HG02588 (cell line): ENCODE data around the gene ZFR.
"Not testable (repeated sequence)": the region's sequence is repeated elsewhere in the genome, so short reads cannot be mapped to it uniquely, and the experiment has no call there.

Experiments
- ATAC-seq: cut with Tn5 transposase; IDR thresholded peaks from one replicate; pipeline ENCODE4 v1.9.1; 2021; ENCODE audit warnings: mild to moderate bottlenecking, moderate library complexity; ENCODE audit not compliant: unreplicated experiment

Gene ZFR

DNA sequence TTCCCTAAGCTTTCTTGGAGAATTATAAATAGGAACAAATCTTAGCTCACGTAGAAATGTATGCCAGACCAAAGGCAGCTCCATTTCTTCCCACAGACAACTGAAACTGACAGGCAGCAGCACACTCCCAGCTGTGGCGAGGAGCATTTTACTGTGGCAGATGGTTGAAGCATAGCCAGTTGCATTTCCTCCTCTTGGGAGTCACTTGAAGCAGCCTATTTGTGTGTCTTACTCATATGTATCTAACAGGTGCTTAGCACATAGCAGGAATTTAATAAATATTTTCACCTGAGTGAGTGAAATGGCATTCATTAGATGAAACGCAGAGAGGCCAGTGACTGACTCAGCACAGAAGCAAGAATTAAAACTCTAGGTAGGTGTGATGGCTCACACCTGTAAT is 119.5 kb downstream of the ZFR start:
- ATAC-seq: peak; percentile 44

DNA sequence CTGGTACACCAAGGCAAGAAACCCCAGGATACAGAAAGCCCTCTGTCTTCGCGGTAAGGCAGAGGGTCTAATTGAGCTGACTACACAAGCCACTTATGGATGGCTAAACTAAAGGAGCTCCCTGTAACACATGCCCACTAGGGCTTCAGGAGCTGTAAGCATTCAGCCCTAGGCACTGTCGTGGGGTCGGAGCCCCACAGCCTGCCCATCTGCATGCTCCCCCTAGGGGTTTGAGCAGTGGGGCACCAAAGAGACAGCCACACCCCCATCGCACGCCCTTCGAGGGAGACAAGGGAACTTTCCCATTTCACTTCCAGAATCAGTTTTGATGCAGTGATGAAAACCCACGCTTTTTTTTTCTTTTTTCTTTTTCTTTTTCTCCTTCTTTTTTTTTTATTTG is 120.8 kb downstream of the ZFR start:
- no peak for ATAC-seq

DNA sequence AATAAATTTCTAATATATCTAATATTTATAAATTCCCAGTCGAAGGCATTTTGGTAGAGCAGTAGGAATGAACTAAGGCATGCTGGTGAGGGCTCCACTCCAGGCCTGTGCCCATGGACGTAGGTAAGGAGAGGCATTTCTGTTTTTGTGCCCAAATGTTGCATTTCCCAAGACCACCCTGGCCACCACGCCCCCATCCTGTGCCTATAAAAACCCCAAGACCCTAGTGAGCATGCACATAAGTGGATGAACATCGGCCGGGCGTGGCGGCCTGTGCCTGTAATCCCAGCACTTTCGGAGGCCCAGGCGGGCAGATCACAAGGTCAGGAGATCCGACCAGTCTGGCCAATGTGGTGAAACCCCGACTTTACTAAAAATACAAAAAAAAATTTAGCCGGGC is 121.7 kb downstream of the ZFR start:
- no peak for ATAC-seq

DNA sequence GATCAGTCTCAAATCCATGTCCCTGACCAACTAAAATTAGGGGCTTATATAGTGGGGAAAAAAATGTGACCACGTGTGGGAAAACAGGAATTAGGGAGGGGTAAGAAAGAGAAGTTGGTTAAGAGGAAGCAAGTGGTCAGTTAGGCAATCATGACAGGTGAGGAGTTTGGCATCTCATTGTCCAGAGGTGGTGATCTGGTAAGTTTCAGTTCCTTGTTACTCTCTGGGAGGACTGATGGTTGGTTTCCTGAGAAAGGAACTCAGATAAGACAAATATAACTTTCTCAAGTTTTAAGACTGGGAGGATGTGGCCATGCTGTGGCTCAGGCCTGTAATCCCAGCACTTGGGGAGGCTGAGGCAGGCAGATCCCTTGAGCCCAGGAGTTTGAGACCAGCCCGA is 122.8 kb downstream of the ZFR start:
- ATAC-seq: not testable (repeated sequence)

- no peak for ATAC-seq
Measured at GRCh38 chr5:32320576-32320975, 124.0 kb downstream of the ZFR start.

DNA sequence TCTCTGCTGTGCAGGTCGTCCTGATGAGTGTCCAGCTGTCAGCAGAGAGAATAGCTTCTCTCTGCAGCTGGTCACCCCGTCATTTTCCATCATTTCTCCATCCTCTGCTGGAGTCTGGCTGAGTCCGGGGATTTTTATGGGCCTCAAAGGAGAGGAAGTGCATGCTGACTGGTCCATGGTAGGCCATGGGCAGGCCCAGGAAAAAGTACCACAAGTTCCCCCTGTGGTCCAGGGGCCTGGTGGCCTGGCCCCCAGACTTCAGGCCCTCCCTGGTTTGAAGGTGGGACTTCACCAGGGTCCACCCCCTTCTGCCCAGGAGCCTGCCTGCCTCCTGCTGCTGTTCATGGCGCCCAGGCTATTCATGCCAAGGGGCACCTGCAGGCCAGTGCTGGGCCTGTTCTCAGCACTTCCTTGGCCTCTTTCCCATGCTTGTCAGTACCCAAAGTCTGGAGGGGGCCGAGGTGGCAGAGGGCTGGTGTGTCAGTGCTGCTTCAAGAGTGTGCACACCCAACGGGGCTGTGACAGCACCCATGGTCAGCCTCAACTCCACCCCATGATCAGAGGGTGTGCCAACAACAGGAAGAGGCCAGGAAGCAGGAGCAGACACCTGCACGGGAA is 124.5 kb downstream of the ZFR start:
- no peak for ATAC-seq

- ATAC-seq: no peak
Measured at GRCh38 chr5:32319392-32319791, 125.1 kb downstream of the ZFR start.

DNA sequence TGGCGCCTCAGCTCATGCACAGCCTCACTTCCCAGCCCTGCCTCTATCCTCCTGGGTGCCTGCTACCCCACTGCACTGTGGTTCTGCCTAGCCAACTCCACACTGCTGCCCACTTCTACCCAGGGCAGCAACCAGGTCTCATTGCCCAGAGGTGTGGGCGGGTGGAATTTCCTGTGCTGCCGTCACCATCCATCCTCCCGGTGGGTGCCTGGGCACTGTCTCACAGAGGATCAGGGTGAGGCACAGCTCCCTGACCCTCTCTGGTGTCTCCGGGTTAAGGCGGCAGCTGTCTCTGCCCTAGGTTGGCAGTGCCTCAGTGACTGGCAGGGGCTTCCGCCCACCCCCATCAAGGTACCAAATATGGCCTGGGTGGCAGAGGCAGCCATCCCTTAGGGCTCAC is 127.5 kb downstream of the ZFR start:
- ATAC-seq: no peak

- ATAC-seq: no peak
Measured at GRCh38 chr5:32315221-32316014, 129.1 kb downstream of the ZFR start.

GRCh38 chr5:32314658-32315057 is 129.9 kb downstream of the ZFR start:
- no peak for ATAC-seq

GRCh38 chr5:32314152-32314488 is 130.4 kb downstream of the ZFR start:
- ATAC-seq: not testable (repeated sequence)

DNA sequence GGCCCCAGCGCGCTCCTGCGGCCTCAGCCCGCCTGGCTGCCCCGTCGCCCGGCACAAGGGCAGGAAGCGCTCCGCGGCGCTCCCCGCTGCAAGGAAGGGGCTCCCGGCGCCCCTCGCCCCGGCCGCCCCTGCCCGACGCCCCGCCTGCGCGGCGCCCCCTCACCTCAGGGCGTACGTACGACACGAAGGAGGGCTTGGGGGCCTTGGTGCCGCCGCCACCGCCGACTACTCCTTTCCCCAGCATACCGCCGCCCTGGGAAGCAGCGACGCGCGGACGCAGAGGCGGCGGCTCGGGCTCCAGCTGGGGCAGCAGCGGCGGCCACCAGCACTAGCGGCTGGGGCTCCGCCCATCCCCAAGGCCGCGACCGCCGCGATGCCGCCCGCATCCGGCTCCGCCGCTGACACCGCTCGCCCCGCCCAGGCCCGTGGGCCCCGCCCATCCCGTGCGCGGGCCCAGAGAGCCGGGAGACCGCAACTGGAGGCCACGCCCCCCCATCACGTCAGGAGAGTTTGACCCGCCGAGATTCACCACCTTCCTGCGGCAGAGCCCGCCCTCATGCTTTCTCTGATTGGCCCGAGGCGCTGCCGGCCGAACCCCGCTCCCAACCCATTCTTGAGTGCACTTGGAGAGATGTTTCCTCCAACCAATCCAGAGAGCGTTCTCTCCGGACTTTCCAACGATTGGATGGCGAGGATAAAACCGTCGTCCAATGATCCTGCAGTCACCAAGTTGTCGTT is 131.8 kb downstream of the ZFR start, which contains the start of gene MTMR12:
Gene MTMR12 (minus strand): TSS at position 345 of the 738 bp plus-strand sequence. CDS start 101 bp downstream, at position 244.
- ATAC-seq: peak; percentile 94

DNA sequence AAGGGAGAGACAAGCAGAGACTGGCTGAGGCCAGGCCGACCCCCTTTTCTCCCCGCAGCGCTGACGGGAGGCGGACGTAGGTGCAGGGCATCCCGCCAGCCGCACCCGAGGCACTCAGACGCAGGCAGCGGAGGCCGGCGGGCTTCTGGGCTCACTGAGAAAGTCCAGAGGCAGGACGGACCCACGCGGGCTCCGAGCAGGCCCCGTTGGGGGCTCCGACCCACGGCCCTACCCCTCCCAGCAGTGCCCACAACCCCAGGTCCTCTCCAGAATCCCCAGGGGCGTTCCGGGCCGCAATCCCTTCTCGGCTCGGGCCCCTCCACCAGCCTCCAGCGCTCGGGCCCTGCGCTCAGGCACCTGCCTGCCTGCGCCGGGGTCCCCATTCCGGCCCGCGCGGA is 132.3 kb downstream of the ZFR start:
- ATAC-seq: peak; percentile 21

GRCh38 chr5:32311404-32312196 is 132.9 kb downstream of the ZFR start:
- ATAC-seq: no peak

DNA sequence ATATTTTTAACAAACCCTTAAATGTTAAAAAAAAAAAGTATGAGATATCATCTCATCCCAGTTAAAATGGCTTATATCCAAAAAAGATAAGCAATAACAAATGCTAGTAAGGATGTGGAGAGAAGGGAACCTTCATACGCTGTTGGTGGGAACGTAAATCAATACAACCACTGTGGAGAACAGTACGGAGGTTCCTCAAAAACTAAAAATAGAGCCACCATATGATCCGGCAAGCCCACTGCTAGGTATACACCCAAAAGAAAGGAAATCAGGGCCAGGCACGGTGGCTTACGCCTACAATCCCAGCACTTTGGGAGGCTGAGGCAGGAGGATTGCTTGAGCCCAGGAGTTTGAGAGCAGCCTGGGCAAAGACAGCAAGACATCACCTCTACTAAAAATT is 134.8 kb downstream of the ZFR start:
- ATAC-seq: no peak

DNA sequence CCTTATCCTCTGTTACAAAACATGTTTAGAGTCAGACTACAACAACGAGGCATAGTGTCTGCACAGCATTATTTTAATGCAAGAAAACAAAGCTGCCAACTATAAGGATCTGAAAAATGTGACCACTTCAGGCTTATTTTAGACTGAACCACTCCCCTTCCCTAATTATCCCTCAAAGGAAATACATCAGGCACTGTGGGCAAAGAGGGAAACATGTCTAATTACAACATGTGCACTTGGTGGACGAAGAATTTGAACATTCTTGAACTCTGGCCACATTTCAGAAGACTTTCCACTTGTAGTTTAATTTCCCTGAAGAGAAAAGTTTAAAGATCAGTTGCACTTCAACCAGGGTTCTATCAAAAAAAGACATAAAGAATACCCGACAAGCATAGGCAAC is 135.6 kb downstream of the ZFR start:
- no peak for ATAC-seq

GRCh38 chr5:32307769-32308194 is 136.8 kb downstream of the ZFR start:
- no peak for ATAC-seq

DNA sequence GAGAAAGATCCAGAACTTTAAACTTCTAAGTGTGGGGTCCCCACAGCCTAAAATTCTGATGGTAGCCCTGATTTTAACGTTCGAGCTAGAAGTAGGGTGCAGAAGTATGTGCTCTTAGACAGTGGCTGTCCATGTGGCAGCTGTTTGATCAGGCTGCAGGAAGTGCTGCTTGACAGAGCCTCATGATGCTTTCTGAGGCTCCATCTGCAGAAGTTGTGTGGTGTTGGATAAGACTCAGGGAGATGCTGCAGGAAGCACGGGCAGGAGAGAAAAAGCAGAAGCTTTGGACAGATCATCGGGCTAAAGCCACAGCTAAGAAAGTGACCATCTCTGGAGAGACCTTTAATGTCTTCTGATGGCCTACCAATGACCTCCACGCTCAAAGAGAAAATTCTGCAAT is 139.9 kb downstream of the ZFR start:
- ATAC-seq: no peak
